Measurements from ENCODE around the gene RAD50. TPM values are rescaled to one million over a fixed set of nuclear protein-coding genes. Genes with fewer than 3 reads are reported as not detected.

RAD50 gene
- polyA plus RNA-seq, 1 experiment = 25.3 TPM

GRCh38 chr5:132692632-132692967, 135.8 kb downstream of the RAD50 start:
- DNase-seq (ENCODE audit: low read depth, low spot score) = no peak
- no peak overlapping the region for H3K4me3 ChIP-seq (ENCODE audit: low read depth, low read length)
- CTCF ChIA-PET = no interaction called here
- no peaks in the 10 kb centered on the region for H3K27me3 ChIP-seq (ENCODE audit: control insufficient read depth, insufficient read depth, low read length)
- no peak overlapping the region for H3K27ac ChIP-seq (ENCODE audit: low read depth, low read length)
- POLR2A ChIA-PET = no interaction called here
- H3K9me3 ChIP-seq (ENCODE audit: control insufficient read depth, insufficient read depth, low read length) = no peaks in the 10 kb centered on the region
- TF ChIP-seq CTCF (IDR thresholded peaks at IDR 0.05; ENCODE audit: low read depth, low read length) = no peak

Other genes with a start within 250 kb of the RAD50 start
- gene SLC22A5, start 187.3 kb upstream of the RAD50 start, polyA plus RNA-seq (2011; rRNA removed) = 6.9 TPM in 2 replicates
- gene IRF1, start 66.2 kb upstream of the RAD50 start, polyA plus RNA-seq (2011; rRNA removed) = 22.6 and 30.0 TPM in 2 replicates
- not detected in 2 replicates for gene IL5, start 13.5 kb upstream of the RAD50 start, polyA plus RNA-seq (2011; rRNA removed)
- not detected in 2 replicates for gene IL13, start 101.2 kb downstream of the RAD50 start, polyA plus RNA-seq (2011; rRNA removed)
- gene IL4, start 117.0 kb downstream of the RAD50 start, polyA plus RNA-seq (2011; rRNA removed) = not detected in 2 replicates
- gene KIF3A, start 180.6 kb downstream of the RAD50 start, polyA plus RNA-seq (2011; rRNA removed) = 6.7 and 8.9 TPM in 2 replicates
- not detected in 2 replicates for gene CCNI2, start 190.4 kb downstream of the RAD50 start, polyA plus RNA-seq (2011; rRNA removed)
- gene SEPTIN8, start 220.3 kb downstream of the RAD50 start, polyA plus RNA-seq (2011; rRNA removed) = 62.4 and 70.0 TPM in 2 replicates